ENCODE data around the gene MARK1.

DNA sequence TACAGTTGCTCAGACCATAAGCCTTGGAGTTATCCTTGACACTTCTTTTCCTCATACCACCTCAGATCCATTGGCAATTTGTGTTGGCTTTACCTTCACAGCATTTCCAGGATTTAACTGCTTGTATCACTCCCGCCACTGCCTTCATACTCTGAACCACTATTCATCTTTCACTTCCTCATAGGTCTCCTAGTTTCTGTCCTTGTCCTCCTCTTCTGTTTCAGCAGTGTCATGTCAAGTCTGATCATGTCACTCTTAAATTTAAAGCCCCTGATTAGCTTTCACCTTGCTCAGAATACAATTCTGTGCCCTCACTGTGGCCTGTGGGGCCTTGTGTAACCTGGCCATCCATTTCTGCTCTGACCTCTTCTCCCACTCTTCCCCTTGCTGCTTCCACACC lies 127.6 kb downstream of the MARK1 start:
- TF ChIP-seq POLR2AphosphoS5 (IDR thresholded peaks at IDR 0.05) (no peak), POLR2A (IDR thresholded peaks at IDR 0.05) (no peak)
- TF ChIP-seq, protein P1, sequence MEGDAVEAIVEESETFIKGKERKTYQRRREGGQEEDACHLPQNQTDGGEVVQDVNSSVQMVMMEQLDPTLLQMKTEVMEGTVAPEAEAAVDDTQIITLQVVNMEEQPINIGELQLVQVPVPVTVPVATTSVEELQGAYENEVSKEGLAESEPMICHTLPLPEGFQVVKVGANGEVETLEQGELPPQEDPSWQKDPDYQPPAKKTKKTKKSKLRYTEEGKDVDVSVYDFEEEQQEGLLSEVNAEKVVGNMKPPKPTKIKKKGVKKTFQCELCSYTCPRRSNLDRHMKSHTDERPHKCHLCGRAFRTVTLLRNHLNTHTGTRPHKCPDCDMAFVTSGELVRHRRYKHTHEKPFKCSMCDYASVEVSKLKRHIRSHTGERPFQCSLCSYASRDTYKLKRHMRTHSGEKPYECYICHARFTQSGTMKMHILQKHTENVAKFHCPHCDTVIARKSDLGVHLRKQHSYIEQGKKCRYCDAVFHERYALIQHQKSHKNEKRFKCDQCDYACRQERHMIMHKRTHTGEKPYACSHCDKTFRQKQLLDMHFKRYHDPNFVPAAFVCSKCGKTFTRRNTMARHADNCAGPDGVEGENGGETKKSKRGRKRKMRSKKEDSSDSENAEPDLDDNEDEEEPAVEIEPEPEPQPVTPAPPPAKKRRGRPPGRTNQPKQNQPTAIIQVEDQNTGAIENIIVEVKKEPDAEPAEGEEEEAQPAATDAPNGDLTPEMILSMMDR (IDR thresholded peaks at IDR 0.05), result no peak
